Skeletal muscle tissue (tissue), 4 donors: Measurements from ENCODE around the gene ZNF415. TPM values are rescaled to one million over a fixed set of nuclear protein-coding genes. Genes with fewer than 3 reads are reported as not detected.

Experiments
- H3K27ac ChIP-seq: one replicate; pipeline ENCODE4 v1.7.0; 2013; ENCODE audit warnings: mild to moderate bottlenecking, low read depth, low read length, inconsistent platforms
- H3K27me3 ChIP-seq, 3 donors: one replicate each; pipeline ENCODE4 v1.7.0; 2013; ENCODE audit warnings: low read length in 3 of 3; ENCODE audit not compliant: control insufficient read depth in 3 of 3, insufficient read depth in 3 of 3
- H3K36me3 ChIP-seq, 3 donors: one replicate each; pipeline ENCODE4 v1.7.0; 2013; ENCODE audit warnings: low read length in 3 of 3; ENCODE audit not compliant: control insufficient read depth in 3 of 3, insufficient read depth in 3 of 3
- H3K4me1 ChIP-seq, 3 donors: one replicate each; pipeline ENCODE4 v1.7.0; 2013; ENCODE audit warnings: low read length in 3 of 3, mild to moderate bottlenecking in 3 of 3; ENCODE audit not compliant: control insufficient read depth in 3 of 3, insufficient read depth in 3 of 3
- H3K4me3 ChIP-seq, 3 donors: one replicate each; pipeline ENCODE4 v1.7.0; 2013; ENCODE audit warnings: low read length in 3 of 3
- H3K9ac ChIP-seq, 3 donors: one replicate each; pipeline ENCODE4 v1.7.0; 2013; ENCODE audit warnings: low read length in 3 of 3, mild to moderate bottlenecking in 3 of 3, moderate library complexity in 2 of 3, low read depth in 1 of 3
- H3K9me3 ChIP-seq, 3 donors: one replicate each; pipeline ENCODE4 v1.7.0; 2013; ENCODE audit warnings: low read length in 3 of 3; ENCODE audit not compliant: control insufficient read depth in 3 of 3
- total RNA-seq: library from RNA; depleted of rRNA; stranded (reverse); fragments of >200 nt; gene quantifications from one replicate; pipeline ENCODE4 v1.2.3, GENCODE V29; 2014
- donor health status: Osteomylitis.

Gene ZNF415
- total RNA-seq, 1 donor from 2014 or later, result 3.7 TPM

DNA sequence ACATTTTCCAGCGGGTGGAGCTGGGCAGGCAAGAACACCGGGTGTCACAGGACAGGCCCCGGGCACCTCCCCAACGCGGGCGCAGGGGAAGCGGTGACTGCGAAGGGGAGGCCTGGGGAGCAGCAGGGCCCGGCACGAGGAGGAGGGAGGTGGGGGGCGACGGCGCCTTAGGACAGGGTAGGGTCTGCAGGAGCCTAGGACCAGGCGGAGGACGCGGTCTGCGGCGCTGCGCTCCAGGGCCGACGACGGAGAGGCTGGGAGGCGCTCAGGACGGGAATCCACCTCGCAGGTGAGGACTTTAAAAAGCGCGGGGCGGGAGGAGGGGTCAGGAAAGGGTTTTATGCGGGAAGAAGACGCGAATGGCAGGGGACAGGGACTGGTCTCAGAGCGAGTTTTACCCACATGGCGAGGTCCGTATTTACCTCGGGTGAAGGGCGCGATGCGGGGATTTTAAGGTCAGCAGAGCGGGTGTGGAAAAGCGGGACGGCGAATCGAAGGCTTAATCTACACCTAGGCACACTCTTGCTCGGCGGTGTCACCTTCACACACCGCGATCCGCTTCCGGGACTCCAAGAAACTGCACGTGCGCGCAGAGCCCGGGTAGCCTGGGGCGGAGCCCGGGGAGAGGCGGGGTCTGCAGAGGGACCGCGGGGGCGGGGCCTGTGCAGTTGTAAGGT is 74.7 kb downstream of the ZNF415 start:
- Histone ChIP-seq H3K27ac (no peak overlapping the region), H3K27me3 (peaks cover 0 to 6% (median 3%) of the 10 kb centered on the region in 3 donors), H3K9me3 (peaks cover 0 to 10% (median 3%) of the 10 kb centered on the region in 3 donors), H3K9ac (no peak overlapping the region), H3K36me3 (no peaks in the 10 kb centered on the region), H3K4me3 (peak overlapping the region in 1 of 3 donors; percentile 23), H3K4me1 (no peaks in the 10 kb centered on the region)

Other genes starting within 250 kb of the ZNF415 start
- gene ZNF320, start 235.3 kb downstream of the ZNF415 start, total RNA-seq, result 6.3 TPM
- 2.1 TPM for gene ZNF888, start 209.5 kb downstream of the ZNF415 start, total RNA-seq
- gene ZNF816, start 170.0 kb downstream of the ZNF415 start, total RNA-seq, result 6.8 TPM
- gene ERVV-1, start 119.0 kb downstream of the ZNF415 start, total RNA-seq, result not detected
- not detected for gene ERVV-2, start 88.2 kb downstream of the ZNF415 start, total RNA-seq
- 20.9 TPM for gene ZNF160, start 29.5 kb downstream of the ZNF415 start, total RNA-seq
- 6.8 TPM for gene ZNF347, start 26.1 kb upstream of the ZNF415 start, total RNA-seq
- gene ZNF665, start 60.4 kb upstream of the ZNF415 start, total RNA-seq, result 2.1 TPM
- gene ZNF677, start 122.0 kb upstream of the ZNF415 start, total RNA-seq, result 18.8 TPM
- not detected for gene VN1R2, start 125.4 kb upstream of the ZNF415 start, total RNA-seq
- not detected for gene VN1R4, start 134.8 kb upstream of the ZNF415 start, total RNA-seq
- gene ZNF845, start 200.8 kb upstream of the ZNF415 start, total RNA-seq, result 3.7 TPM
- gene ZNF525, start 232.8 kb upstream of the ZNF415 start, total RNA-seq, result 7.8 TPM